Stimulated activated CD8-positive, alpha-beta memory T cell treated with anti-CD3 and anti-CD28 coated beads, Interleukin-12 subunit alpha, Interleukin-12 subunit beta, amount 100 ng/mL, for 4 hours (primary cell): ENCODE data around the gene ZNF836.

Experiments used
- DNase-seq: peaks from one replicate; pipeline ENCODE4 v3.0.0-alpha.2; 2020; ENCODE audit warnings: low read depth

Gene ZNF836

GRCh38 chr19:52188822-52189734 lies 17.7 kb upstream of the ZNF836 start:
- no peak for DNase-seq

DNA sequence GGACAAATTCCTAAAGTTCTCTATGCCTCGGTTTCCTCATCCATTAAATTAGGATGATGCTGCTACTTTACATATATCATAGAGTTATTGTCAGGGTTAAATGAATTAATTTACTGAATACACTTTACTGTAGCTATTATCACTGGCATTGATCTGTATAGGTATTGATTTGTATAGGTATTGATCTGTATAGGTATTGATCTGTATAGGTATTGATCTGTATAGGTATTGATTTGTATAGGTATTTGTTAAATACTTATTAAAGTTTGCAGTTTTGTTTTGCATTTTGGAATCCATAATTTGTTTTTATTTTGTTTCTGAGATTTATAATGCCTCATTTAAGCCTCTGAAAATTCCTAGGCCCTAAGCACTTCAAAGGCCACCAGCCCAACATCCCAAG lies 16.0 kb upstream of the ZNF836 start:
- DNase-seq, result no peak

GRCh38 chr19:52176574-52176973 lies 5.2 kb upstream of the ZNF836 start:
- DNase-seq, result no peak

DNA sequence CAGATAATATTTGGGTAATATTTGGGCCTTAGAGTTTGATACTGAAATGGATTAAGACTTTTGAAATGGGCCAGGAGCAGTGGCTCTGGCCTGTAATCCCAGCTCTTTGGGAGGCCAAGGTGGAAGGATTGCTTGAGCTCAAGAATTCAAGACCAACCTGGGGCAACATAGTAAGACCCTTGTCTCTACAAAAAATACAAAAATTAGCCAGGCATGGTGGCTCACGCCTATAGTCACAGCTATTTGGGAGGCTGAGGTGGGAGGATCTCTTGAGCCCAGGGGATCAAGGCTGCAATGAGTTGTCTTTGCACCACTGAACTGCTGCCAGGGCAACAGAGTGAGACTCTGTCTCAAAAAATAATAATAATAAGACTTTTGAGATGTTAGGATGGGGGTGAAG lies 926 bp upstream of the ZNF836 start:
- no peak for DNase-seq

DNA sequence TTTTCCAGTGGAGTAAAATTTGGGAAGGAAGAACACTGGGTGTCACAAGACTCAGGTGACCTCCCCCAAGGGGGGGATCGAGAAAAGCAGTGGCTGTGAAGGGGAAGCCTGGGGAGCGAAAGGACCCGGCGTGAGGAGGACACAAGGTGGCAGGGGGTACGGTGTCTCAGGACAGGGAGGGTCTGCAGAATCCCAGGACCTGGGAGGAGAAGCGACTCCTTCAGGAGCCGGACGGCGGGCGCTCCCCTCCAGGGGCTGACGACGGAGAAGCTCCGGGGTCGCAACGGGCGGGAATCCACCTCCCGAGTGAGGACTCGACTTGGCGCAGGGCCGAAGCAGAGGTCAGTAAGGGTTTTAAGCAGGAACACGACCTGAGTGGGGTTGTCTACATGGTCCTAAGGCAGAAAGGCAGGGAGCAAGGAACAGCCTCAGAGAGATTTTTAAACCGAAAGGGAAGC lies 529 bp downstream of the ZNF836 start:
- peak; percentile 3 for DNase-seq

DNA sequence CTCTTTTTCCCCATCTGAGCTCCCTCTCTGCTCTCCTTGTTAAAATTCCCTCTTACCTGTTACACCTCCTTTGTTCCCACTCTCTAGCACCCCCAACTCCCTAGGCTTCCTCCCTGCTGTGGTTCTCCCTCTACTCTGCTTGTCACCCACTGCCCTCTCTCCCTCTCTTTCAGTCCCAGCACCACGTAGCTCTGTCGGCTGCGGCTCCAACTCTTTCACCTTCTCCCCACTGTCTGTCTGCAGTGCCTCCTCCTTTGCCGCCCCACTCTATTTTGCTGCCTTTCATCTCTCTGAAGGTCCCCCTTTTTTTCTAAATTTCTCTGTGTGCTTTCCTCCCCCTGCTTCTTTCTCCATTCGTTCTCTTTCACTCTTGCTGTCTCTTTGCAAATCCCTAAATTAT lies 1.1 kb downstream of the ZNF836 start:
- no peak for DNase-seq

DNA sequence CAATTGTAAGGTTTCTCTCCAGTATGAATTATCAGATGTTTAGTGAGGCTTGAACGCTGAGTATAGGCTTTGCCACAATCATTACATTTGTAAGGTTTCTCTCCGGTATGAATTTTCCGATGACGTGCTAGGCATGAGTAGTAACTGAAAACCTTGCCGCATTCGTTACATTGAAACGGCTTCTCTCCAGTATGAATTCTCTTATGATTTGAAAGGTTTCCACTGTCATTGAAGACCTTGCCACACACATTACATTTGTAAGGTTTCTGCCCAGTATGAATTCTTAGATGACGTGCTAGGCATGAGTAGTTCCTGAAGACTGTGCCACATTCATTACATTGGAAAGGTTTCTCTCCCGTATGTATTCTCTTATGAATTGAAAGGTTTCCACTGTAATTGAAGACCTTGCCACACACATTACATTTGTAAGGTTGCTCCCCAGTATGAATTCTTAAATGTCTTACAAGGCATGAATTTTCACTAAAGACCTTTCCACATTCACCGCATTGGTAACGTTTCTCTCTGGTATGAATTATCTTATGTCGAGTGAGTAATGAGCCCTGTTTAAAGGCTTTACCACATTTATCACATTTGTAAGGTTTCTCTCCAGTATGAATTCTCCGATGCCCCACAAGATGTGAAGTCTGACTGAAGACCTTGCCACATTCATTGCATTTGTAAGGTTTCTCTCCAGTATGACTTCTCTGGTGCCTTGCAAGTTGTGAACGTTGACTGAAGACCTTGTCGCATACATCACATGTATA lies 15.6 kb downstream of the ZNF836 start:
- no peak for DNase-seq

DNA sequence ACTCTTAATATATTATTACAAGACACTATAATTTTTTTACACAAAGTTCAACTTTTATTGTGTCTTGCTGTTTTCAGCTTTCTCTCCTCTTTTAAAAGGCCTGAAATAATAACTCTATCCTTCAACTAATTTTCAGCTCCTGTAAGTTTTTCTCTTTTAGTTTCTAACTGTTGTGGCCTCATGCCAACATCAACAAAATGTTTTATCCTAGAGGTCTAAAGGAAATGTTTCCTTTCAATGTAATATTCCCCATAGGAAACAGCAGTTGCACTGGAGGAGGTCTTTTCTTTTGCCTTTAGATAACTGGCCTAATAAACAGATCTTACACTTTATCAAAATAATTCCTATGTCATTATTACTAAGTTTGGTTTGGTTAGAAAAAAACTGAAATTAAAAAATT lies 23.2 kb downstream of the ZNF836 start:
- no peak for DNase-seq

GRCh38 chr19:52142001-52142595 lies 29.3 kb downstream of the ZNF836 start:
- no peak for DNase-seq

DNA sequence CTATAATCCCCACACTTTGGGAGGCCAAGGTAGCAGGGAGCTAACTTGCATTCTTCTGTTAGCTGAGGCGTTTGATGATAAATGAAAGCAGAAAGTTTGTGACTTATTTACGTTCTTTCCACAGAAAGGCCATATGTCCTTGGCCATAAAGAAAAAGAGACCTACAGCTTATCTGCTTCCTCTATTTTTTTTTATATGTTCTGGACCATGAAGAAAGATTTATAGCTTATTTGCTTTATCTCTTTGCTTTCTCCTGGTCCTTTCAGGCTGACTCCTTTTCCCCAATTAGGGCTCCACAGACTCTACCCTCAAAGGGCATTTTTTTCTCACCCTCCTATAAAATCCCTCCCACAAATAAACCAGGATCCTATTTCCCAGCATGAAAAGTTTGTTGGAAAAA lies 30.2 kb downstream of the ZNF836 start:
- no peak for DNase-seq

GRCh38 chr19:52140032-52140710 lies 31.2 kb downstream of the ZNF836 start:
- peak; percentile 95 for DNase-seq

GRCh38 chr19:52139252-52140031 lies 32.0 kb downstream of the ZNF836 start, which contains the start of gene ZNF616:
TSS of gene ZNF616 (minus strand) at chr19:52139938. CDS start at chr19:52130512, 9,426 bp downstream.
- peak; percentile 30 for DNase-seq

DNA sequence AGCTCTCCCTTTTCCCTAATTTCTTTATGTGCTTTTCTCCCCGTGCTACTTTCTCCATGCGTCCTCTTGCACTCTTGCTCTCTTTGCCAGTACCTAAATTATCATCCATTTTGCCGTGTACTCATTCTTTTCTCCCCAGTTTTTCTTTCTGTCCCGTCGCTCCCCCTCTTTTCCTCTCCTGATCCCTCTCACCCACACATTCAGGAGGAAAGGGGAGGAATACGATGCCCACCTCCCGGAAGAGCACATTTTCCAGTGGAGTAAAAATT lies 32.5 kb downstream of the ZNF836 start:
- no peak for DNase-seq

- DNase-seq, result peak; percentile 2
Measured at GRCh38 chr19:52138278-52138982, 33.0 kb downstream of the ZNF836 start.

DNA sequence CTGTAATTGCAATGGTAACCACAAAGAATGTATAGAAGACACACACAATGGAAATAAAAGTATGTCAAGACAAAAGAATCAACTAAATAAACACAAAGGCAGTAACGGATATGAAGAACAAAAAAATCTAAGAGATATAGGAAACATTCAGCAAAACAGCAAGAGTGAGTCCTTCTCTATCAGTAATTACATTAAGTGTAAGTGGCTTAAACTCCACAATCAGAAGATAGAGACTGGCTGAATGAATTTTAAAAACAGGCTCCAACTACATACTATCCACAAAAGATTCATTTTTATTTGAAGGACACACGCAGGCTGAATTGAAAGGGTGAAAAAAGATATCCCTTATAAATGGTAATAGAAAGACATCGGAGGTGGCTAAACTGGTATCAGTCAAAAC lies 51.1 kb downstream of the ZNF836 start:
- DNase-seq, result no peak

DNA sequence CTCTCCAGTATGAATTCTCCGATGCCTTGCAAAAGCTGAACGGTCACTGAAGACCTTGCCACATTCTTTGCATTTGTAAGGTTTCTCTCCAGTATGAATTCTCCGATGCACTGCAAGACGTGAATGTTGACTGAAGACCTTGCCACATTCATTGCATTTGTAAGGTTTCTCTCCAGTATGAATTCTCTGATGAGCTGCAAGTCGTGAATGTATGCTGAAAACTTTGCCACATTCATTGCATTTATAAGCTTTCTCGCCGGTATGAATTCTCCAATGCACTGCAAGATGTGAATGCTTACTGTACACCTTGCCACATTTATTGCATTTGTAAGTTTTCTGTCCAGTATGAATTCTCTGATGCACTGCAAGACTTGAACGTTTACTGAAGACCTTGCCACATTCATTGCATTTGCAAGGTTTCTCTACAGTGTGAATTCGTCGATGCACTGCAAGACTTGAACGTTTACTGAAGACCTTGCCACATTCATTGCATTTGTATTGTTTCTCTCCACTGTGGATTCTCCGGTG lies 55.8 kb downstream of the ZNF836 start:
- no peak for DNase-seq

DNA sequence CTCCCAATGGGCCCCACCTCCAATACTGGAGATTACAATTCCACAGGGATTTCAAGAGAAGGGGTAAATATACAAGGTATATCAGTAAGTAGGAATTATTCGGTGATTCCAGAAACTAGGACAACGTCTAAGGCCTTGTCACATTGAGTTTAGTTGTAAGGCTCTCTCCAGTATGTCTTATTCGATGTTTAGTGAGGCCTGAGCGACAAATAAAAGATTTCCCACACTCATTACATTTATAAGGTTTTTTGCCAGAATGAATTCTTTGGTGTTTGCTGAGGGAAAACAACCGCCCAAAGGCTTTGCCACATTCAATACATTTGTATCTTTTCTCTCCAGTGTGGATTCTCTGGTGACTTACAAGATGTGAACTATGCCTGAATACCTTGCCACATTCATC lies 56.7 kb downstream of the ZNF836 start:
- DNase-seq, result no peak

DNA sequence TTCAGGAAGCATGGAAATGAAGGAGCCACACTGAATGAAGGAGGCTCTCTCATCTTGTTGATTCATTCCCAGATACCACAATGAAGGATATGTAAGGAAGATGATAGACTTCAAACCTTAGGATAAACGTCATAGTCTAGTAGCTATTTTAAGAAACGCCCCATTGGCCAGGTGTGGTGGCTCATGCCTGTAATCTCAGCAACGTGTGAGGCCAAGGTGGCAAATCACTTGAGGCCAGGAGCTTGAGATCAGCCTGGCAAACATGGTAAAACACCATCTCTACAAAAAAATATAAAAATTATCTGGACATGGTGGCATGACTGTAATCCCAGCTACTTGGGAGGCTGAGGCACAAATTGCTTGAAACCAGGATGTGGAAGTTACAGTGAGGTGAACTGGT lies 58.8 kb downstream of the ZNF836 start:
- DNase-seq, result no peak

GRCh38 chr19:52110780-52111179 lies 60.6 kb downstream of the ZNF836 start:
- no peak for DNase-seq
